Caco-2 (cell line): Measurements from ENCODE around the gene FOXN3. TPM values are rescaled to one million over a fixed set of nuclear protein-coding genes. Genes with fewer than 3 reads are reported as not detected.

ENCODE experiments used
- BruUV-seq: library from RNA; stranded (reverse); fragments of 400-500 nt; replicated peaks from 2 replicates; lab custom pipeline; 2021; lab: Mats Ljungman, UMichigan
- CTCF ChIA-PET: fragments of 300-600 bp; sonication (Branson Sonifier 250); formaldehyde crosslinking; loops from one replicate; lab custom pipeline; 2022; ENCODE audit warnings: antibody characterized with exemption; lab: Charles Lee
- POLR2A ChIA-PET: fragments of 300-600 bp; sonication (Branson Sonifier 250); formaldehyde crosslinking; loops from one replicate; lab custom pipeline; 2022; ENCODE audit warnings: antibody characterized with exemption; lab: Charles Lee
- DNase-seq, 2 experiments: peaks; one replicate each; pipeline versions ENCODE4 v3.0.0 to v3.0.0-alpha.2; 2020 to 2022
- H3K27me3 ChIP-seq: replicated peaks from 2 replicates; pipeline ENCODE4 v1.6.0; 2011; ENCODE audit warnings: low read length; ENCODE audit not compliant: control insufficient read depth, insufficient read depth
- H3K36me3 ChIP-seq: 2 replicates; pipeline ENCODE4 v1.5.1; 2011; ENCODE audit warnings: low read length; ENCODE audit not compliant: control insufficient read depth, insufficient read depth
- H3K4me1 ChIP-seq: fragments of 250-450 bp; sonication (Bioruptor Pico); 2 replicates; pipeline ENCODE4 v1.5.1; 2020; ENCODE audit warnings: mild to moderate bottlenecking
- H3K4me3 ChIP-seq: 2 replicates; pipeline ENCODE4 v1.5.1; 2011; ENCODE audit warnings: low read depth, mild to moderate bottlenecking, control low read depth, low read length
- H3K9me3 ChIP-seq: fragments of 250-450 bp; sonication (Bioruptor Pico); 2 replicates; pipeline ENCODE4 v1.5.1; 2020; ENCODE audit warnings: mild to moderate bottlenecking, moderate library complexity
- H3K27ac Mint-ChIP-seq: one replicate; pipeline ENCODE4 v1.8.0; 2022; ENCODE audit warnings: mixed read lengths; ENCODE audit not compliant: unreplicated experiment
- H3K27me3 Mint-ChIP-seq: one replicate; pipeline ENCODE4 v1.8.0; 2022; ENCODE audit warnings: mixed read lengths; ENCODE audit not compliant: insufficient read depth, unreplicated experiment
- H3K36me3 Mint-ChIP-seq: one replicate; pipeline ENCODE4 v1.8.0; 2022; ENCODE audit warnings: mild to moderate bottlenecking, mixed read lengths; ENCODE audit not compliant: insufficient read depth, unreplicated experiment
- H3K4me1 Mint-ChIP-seq: one replicate; pipeline ENCODE4 v1.8.0; 2022; ENCODE audit warnings: low read depth, mixed read lengths; ENCODE audit not compliant: unreplicated experiment
- H3K4me3 Mint-ChIP-seq: one replicate; pipeline ENCODE4 v1.8.0; 2022; ENCODE audit warnings: mild to moderate bottlenecking, moderate library complexity, mixed read lengths; ENCODE audit not compliant: unreplicated experiment
- H3K9me3 Mint-ChIP-seq: one replicate; pipeline ENCODE4 v1.8.0; 2022; ENCODE audit warnings: mixed read lengths; ENCODE audit not compliant: unreplicated experiment
- CTCF ChIP-seq, 2 experiments: fragments of 200-600 bp in 1 of 2; IDR thresholded peaks; 1 replicate in 1 of 2; 2 replicates in 1 of 2; pipeline versions ENCODE4 v1.5.1 to v1.8.0; 2011 to 2022; ENCODE audit warnings: antibody characterized with exemption in 1 of 2, control low read depth in 1 of 2, inconsistent platforms in 1 of 2, low read depth in 1 of 2, low read length in 1 of 2, mild to moderate bottlenecking in 1 of 2, moderate library complexity in 1 of 2; ENCODE audit not compliant: insufficient read depth in 1 of 2, severe bottlenecking in 1 of 2, unreplicated experiment in 1 of 2
- intact Hi-C: fragments of 100-400 bp; cut with micrococcal nuclease; formaldehyde crosslinking; loops from one replicate; pipeline ENCODE4 v1.10.0; 2022; ENCODE audit not compliant: unreplicated experiment
- total RNA-seq: library from RNA; stranded (reverse); gene quantifications from 2 replicates; pipeline ENCODE4 v1.2.3, GENCODE V29; 2022

Gene FOXN3
- total RNA-seq, 1 experiment from 2014 or later = 20.6 TPM

DNA sequence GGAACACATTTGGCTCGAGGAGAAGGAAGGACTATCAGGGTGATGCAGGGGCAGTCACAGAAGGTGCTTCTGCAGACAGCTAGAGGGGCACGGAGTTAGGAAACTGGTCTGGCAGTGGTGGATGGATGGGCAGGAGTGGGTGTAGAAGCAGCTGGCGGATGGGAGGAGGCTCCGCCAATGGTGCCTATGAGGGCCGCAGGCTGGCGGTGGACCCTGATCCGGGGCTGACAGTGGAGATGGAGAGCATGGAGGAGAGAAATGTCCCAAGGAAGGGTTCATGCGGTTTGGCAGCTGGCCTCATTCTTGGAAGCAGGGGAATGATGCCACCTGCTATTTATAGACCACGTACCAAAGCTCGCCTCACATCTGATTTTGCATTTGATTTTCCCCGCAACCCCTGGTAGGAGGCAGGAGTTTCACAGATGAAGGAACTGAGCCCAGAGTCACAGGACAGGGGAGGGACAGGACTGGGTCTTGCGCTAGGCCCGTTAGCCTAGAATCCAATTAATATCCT lies 237.1 kb downstream of the FOXN3 start:
- Mint-ChIP-seq H3K36me3 (no peaks in the 10 kb centered on the region), H3K27ac (peak overlapping the region; percentile 14), H3K4me1 (no peaks in the 10 kb centered on the region), H3K9me3 (no peaks in the 10 kb centered on the region), H3K27me3 (no peaks in the 10 kb centered on the region), H3K4me3 (no peak overlapping the region)
- ChIA-PET CTCF (no interaction called here), POLR2A (no interaction called here)
- H3K27me3 ChIP-seq = no peaks in the 10 kb centered on the region
- TF ChIP-seq CTCF (IDR thresholded peaks at IDR 0.05; ENCODE audit: insufficient read depth in 1 of 2, low read depth in 1 of 2, low read length in 1 of 2, severe bottlenecking in 1 of 2, unreplicated experiment in 1 of 2) = no peak
- DNase-seq = no peak
- BruUV-seq = no TSS peak
- H3K36me3 ChIP-seq = peaks cover 1% of the 10 kb centered on the region; the same call in 1 of the 2 replicates
- no peak overlapping the region for H3K4me3 ChIP-seq
- peaks cover 5% of the 10 kb centered on the region for H3K4me1 ChIP-seq
- no peaks in the 10 kb centered on the region for H3K9me3 ChIP-seq
- intact Hi-C loops = loop anchor here (5.0 kb wide), 2 partner anchors 118 to 138 kb away; no protein-coding TSS in a partner anchor

GRCh38 chr14:89178800-89179535 lies 238.1 kb downstream of the FOXN3 start:
- CTCF ChIA-PET = no interaction called here
- intact Hi-C loops = loop anchor here (5.0 kb wide), 2 partner anchors 117 to 137 kb away; no protein-coding TSS in a partner anchor
- Mint-ChIP-seq H3K36me3 (no peaks in the 10 kb centered on the region), H3K27me3 (no peaks in the 10 kb centered on the region), H3K27ac (no peak overlapping the region), H3K9me3 (no peaks in the 10 kb centered on the region), H3K4me3 (no peak overlapping the region), H3K4me1 (no peaks in the 10 kb centered on the region)
- POLR2A ChIA-PET = no interaction called here
- no TSS peak for BruUV-seq
- Histone ChIP-seq H3K9me3 (no peaks in the 10 kb centered on the region), H3K36me3 (peaks cover 2% of the 10 kb centered on the region), H3K4me1 (peaks cover 5% of the 10 kb centered on the region), H3K27me3 (no peaks in the 10 kb centered on the region), H3K4me3 (no peak overlapping the region)
- no peak for DNase-seq
- TF ChIP-seq CTCF (IDR thresholded peaks at IDR 0.05; ENCODE audit: insufficient read depth in 1 of 2, low read depth in 1 of 2, low read length in 1 of 2, severe bottlenecking in 1 of 2, unreplicated experiment in 1 of 2) = no peak

- TF ChIP-seq CTCF (IDR thresholded peaks at IDR 0.05; ENCODE audit: insufficient read depth in 1 of 2, low read depth in 1 of 2, low read length in 1 of 2, severe bottlenecking in 1 of 2, unreplicated experiment in 1 of 2) = no peak
- no peaks in the 10 kb centered on the region for H3K36me3 Mint-ChIP-seq
- DNase-seq = no peak
- H3K4me3 Mint-ChIP-seq = no peak overlapping the region
- BruUV-seq = no TSS peak
- H3K4me1 Mint-ChIP-seq = no peaks in the 10 kb centered on the region
- peaks cover 5% of the 10 kb centered on the region for H3K4me1 ChIP-seq
- no peaks in the 10 kb centered on the region for H3K27me3 Mint-ChIP-seq
- H3K4me3 ChIP-seq = no peak overlapping the region
- peaks cover 3% of the 10 kb centered on the region for H3K36me3 ChIP-seq
- intact Hi-C loops = loop anchor here (5.0 kb wide), 2 partner anchors 116 to 136 kb away; no protein-coding TSS in a partner anchor
- no peak overlapping the region for H3K27ac Mint-ChIP-seq
- POLR2A ChIA-PET = no interaction called here
- no peaks in the 10 kb centered on the region for H3K9me3 ChIP-seq
- H3K9me3 Mint-ChIP-seq = no peaks in the 10 kb centered on the region
- CTCF ChIA-PET = no interaction called here
- no peaks in the 10 kb centered on the region for H3K27me3 ChIP-seq
These were observed 238.7 kb downstream of the FOXN3 start for GRCh38 chr14:89178376-89178775.
